Nephron progenitor cell (in vitro differentiated cells): ENCODE results near the gene NUDT7.

ENCODE experiments used
- DNase-seq: peaks from one replicate; pipeline ENCODE4 v3.0.0; 2021
- H3K27ac Mint-ChIP-seq: 2 replicates; pipeline ENCODE4 v1.8.0; 2021; ENCODE audit warnings: mild to moderate bottlenecking, moderate library complexity, mixed read lengths
- H3K27me3 Mint-ChIP-seq: 2 replicates; pipeline ENCODE4 v1.8.0; 2021; ENCODE audit warnings: mild to moderate bottlenecking, low read depth, mixed read lengths; ENCODE audit not compliant: poor library complexity
- H3K36me3 Mint-ChIP-seq: 2 replicates; pipeline ENCODE4 v1.8.0; 2021; ENCODE audit warnings: low read depth, mixed read lengths
- H3K4me1 Mint-ChIP-seq: 2 replicates; pipeline ENCODE4 v1.8.0; 2021; ENCODE audit warnings: mixed read lengths
- H3K4me3 Mint-ChIP-seq: 2 replicates; pipeline ENCODE4 v1.8.0; 2021; ENCODE audit warnings: mild to moderate bottlenecking, moderate library complexity, mixed read lengths
- H3K9me3 Mint-ChIP-seq: 2 replicates; pipeline ENCODE4 v1.8.0; 2021; ENCODE audit warnings: mild to moderate bottlenecking, moderate library complexity, mixed read lengths
- CTCF ChIP-seq: fragments of 200-600 bp; sonication (generic); IDR thresholded peaks from 2 replicates; pipeline ENCODE4 v1.5.0; 2021; ENCODE audit warnings: antibody characterized with exemption

NUDT7 gene

GRCh38 chr16:77781091-77781490, 58.8 kb downstream of the NUDT7 start:
- Mint-ChIP-seq H3K4me3 (no peak overlapping the region), H3K36me3 (no peaks in the 10 kb centered on the region), H3K9me3 (peaks cover 4% of the 10 kb centered on the region), H3K27me3 (peaks cover 9% of the 10 kb centered on the region), H3K4me1 (peaks cover 7% of the 10 kb centered on the region), H3K27ac (no peak overlapping the region)
- no peak for TF ChIP-seq CTCF
- DNase-seq: no peak

- DNase-seq: no peak
- no peak for TF ChIP-seq CTCF
- H3K36me3 Mint-ChIP-seq: no peaks in the 10 kb centered on the region
- peaks cover 8% of the 10 kb centered on the region for H3K4me1 Mint-ChIP-seq
- H3K27ac Mint-ChIP-seq: no peak overlapping the region
- peaks cover 22% of the 10 kb centered on the region for H3K27me3 Mint-ChIP-seq
- H3K4me3 Mint-ChIP-seq: no peak overlapping the region
- peaks cover 4% of the 10 kb centered on the region for H3K9me3 Mint-ChIP-seq
These were observed 60.4 kb downstream of the NUDT7 start for GRCh38 chr16:77782694-77783093.

- peaks cover 24% of the 10 kb centered on the region for H3K4me1 Mint-ChIP-seq
- H3K4me3 Mint-ChIP-seq: no peak overlapping the region
- no peak for DNase-seq
- H3K27me3 Mint-ChIP-seq: peaks cover 39% of the 10 kb centered on the region
- TF ChIP-seq CTCF: peak; percentile 11
- H3K36me3 Mint-ChIP-seq: no peaks in the 10 kb centered on the region
- peaks cover 4% of the 10 kb centered on the region for H3K9me3 Mint-ChIP-seq
- H3K27ac Mint-ChIP-seq: no peak overlapping the region
These were observed 62.4 kb downstream of the NUDT7 start for GRCh38 chr16:77784441-77785372.

GRCh38 chr16:77785373-77785764, 63.1 kb downstream of the NUDT7 start:
- Mint-ChIP-seq H3K27me3 (peaks cover 45% of the 10 kb centered on the region), H3K4me1 (peaks cover 26% of the 10 kb centered on the region), H3K4me3 (no peak overlapping the region), H3K27ac (no peak overlapping the region), H3K9me3 (peaks cover 4% of the 10 kb centered on the region), H3K36me3 (no peaks in the 10 kb centered on the region)
- TF ChIP-seq CTCF: no peak
- no peak for DNase-seq

GRCh38 chr16:77786186-77786847, 64.0 kb downstream of the NUDT7 start:
- TF ChIP-seq CTCF: no peak
- DNase-seq: no peak
- Mint-ChIP-seq H3K9me3 (peaks cover 4% of the 10 kb centered on the region), H3K4me1 (peaks cover 28% of the 10 kb centered on the region), H3K27me3 (peaks cover 55% of the 10 kb centered on the region), H3K36me3 (no peaks in the 10 kb centered on the region), H3K27ac (no peak overlapping the region), H3K4me3 (no peak overlapping the region)
